HepG2 (cell line): ENCODE data around the gene KAZN. TPM values are rescaled to one million over a fixed set of nuclear protein-coding genes. Genes with fewer than 3 reads are reported as not detected.

ENCODE experiments used
- AGO1 ChIP-seq: fragments of 200-400 bp; formaldehyde crosslinking; IDR thresholded peaks from 2 replicates; pipeline ENCODE4 v1.6.1; 2017; ENCODE audit warnings: mild to moderate bottlenecking, low read depth, low read length, moderate library complexity; ENCODE audit not compliant: poor library complexity, severe bottlenecking
- ARID2 ChIP-seq: sonication (generic); formaldehyde crosslinking; IDR thresholded peaks from 2 replicates; pipeline ENCODE4 v1.8.1; 2022; ENCODE audit warnings: mild to moderate bottlenecking, missing genetic modification reagents, borderline replicate concordance
- ATF7 ChIP-seq, 2 experiments: fragments of 450-650 bp in 1 of 2; sonication (generic) in 1 of 2; formaldehyde crosslinking in 1 of 2; IDR thresholded peaks; 2 replicates each; pipeline versions ENCODE4 v1.4.0 to v1.6.1; 2016 to 2020; ENCODE audit warnings: antibody characterized with exemption in 1 of 2, mild to moderate bottlenecking in 1 of 2, missing genetic modification reagents in 1 of 2
- CHD2 ChIP-seq: IDR thresholded peaks from 2 replicates; pipeline ENCODE4 v1.6.1; 2011; ENCODE audit warnings: low read depth, low read length, improper control_type of control experiment
- CREM ChIP-seq, 2 experiments: sonication (generic) in 1 of 2; formaldehyde crosslinking in 1 of 2; IDR thresholded peaks; 2 replicates each; pipeline versions ENCODE4 v1.4.0 to v1.6.1; 2016 to 2020; ENCODE audit warnings: antibody characterized with exemption in 1 of 2, mild to moderate bottlenecking in 1 of 2, missing genetic modification reagents in 1 of 2
- E2F1 ChIP-seq: sonication (generic); formaldehyde crosslinking; IDR thresholded peaks from 2 replicates; pipeline ENCODE4 v1.5.0; 2020; ENCODE audit warnings: missing genetic modification reagents
- FOXO1 ChIP-seq: sonication (generic); formaldehyde crosslinking; IDR thresholded peaks from 2 replicates; pipeline ENCODE4 v1.4.0; 2020; ENCODE audit warnings: missing genetic modification reagents
- GTF3A ChIP-seq: sonication (generic); formaldehyde crosslinking; conservative IDR thresholded peaks from 2 replicates; pipeline ENCODE4 v1.4.0; 2020; ENCODE audit warnings: mild to moderate bottlenecking, missing genetic modification reagents
- KDM2A ChIP-seq: sonication (generic); formaldehyde crosslinking; IDR thresholded peaks from 2 replicates; pipeline ENCODE4 v1.4.0; 2020; ENCODE audit warnings: low read depth, missing genetic modification reagents, borderline replicate concordance
- MTF1 ChIP-seq: sonication (generic); formaldehyde crosslinking; IDR thresholded peaks from 2 replicates; pipeline ENCODE4 v1.5.0; 2020; ENCODE audit warnings: missing genetic modification reagents
- NFKB2 ChIP-seq: sonication (generic); formaldehyde crosslinking; IDR thresholded peaks from 2 replicates; pipeline ENCODE4 v1.4.0; 2020; ENCODE audit warnings: missing genetic modification reagents, borderline replicate concordance
- PATZ1 ChIP-seq: sonication (generic); formaldehyde crosslinking; IDR thresholded peaks from 2 replicates; pipeline ENCODE4 v1.4.0; 2020; ENCODE audit warnings: missing genetic modification reagents
- PHF8 ChIP-seq: sonication (generic); formaldehyde crosslinking; IDR thresholded peaks from 2 replicates; pipeline ENCODE4 v1.5.0; 2020; ENCODE audit warnings: missing genetic modification reagents
- SOX6 ChIP-seq, 2 experiments: fragments of 450-650 bp in 1 of 2; sonication (generic) in 1 of 2; formaldehyde crosslinking in 1 of 2; IDR thresholded peaks; 2 replicates each; pipeline versions ENCODE4 v1.4.0 to v1.6.1; 2017 to 2020; ENCODE audit warnings: antibody characterized with exemption in 1 of 2, mild to moderate bottlenecking in 1 of 2, missing genetic modification reagents in 1 of 2
- TMF1 ChIP-seq: sonication (generic); formaldehyde crosslinking; IDR thresholded peaks from 2 replicates; pipeline ENCODE4 v1.8.1; 2022; ENCODE audit warnings: low read depth, missing genetic modification reagents
- XBP1 ChIP-seq: sonication (generic); formaldehyde crosslinking; IDR thresholded peaks from 2 replicates; pipeline ENCODE4 v1.5.0; 2020; ENCODE audit warnings: missing genetic modification reagents
- ZNF224 ChIP-seq: sonication (generic); formaldehyde crosslinking; IDR thresholded peaks from 2 replicates; pipeline ENCODE4 v1.5.0; 2020; ENCODE audit warnings: mild to moderate bottlenecking, missing genetic modification reagents
- ZNF430 ChIP-seq: sonication (generic); formaldehyde crosslinking; IDR thresholded peaks from 2 replicates; pipeline ENCODE4 v1.9.0; 2021; ENCODE audit warnings: mild to moderate bottlenecking, missing genetic modification reagents
- ZNF761 ChIP-seq: sonication (generic); formaldehyde crosslinking; conservative IDR thresholded peaks from 2 replicates; pipeline ENCODE4 v1.4.0; 2020; ENCODE audit warnings: mild to moderate bottlenecking, missing genetic modification reagents
- ZSCAN12 ChIP-seq: sonication (generic); formaldehyde crosslinking; IDR thresholded peaks from 2 replicates; pipeline ENCODE4 v1.9.0; 2021; ENCODE audit warnings: mild to moderate bottlenecking, missing genetic modification reagents
- polyA plus RNA-seq, 8 experiments: library from polyadenylated mRNA; depleted of rRNA in 3 of 8; stranded (reverse) in 7 of 8; unstranded in 1 of 8; fragments of >200 nt; fragmentation: Illumina TruSeq in 4 of 8; extraction: Trizol in 4 of 8; gene quantifications; 2 replicates each; pipeline versions ENCODE4 v1.2.1 to v1.2.3, GENCODE V29; 2011 to 2016; ENCODE audit warnings: low read depth in 4 of 8, missing spikeins in 1 of 8, mixed read lengths in 1 of 8; ENCODE audit not compliant: insufficient read depth in 1 of 8
- total RNA-seq, 5 experiments: library from RNA; depleted of rRNA; stranded (reverse); fragments of >200 nt; fragmentation: Illumina TruSeq; extraction: Trizol; gene quantifications; 2 replicates each; pipeline ENCODE4 v1.2.3, GENCODE V29; 2016; ENCODE audit warnings: low read depth in 1 of 5
- TF ChIP-seq, protein P1 (sequence below): sonication (generic); formaldehyde crosslinking; IDR thresholded peaks from 2 replicates; pipeline ENCODE4 v1.8.1; 2023; ENCODE audit warnings: mild to moderate bottlenecking, missing genetic modification reagents
- TF ChIP-seq, protein P2 (sequence below), 2 experiments: sonication (generic) in 1 of 2; formaldehyde crosslinking in 1 of 2; IDR thresholded peaks; 2 replicates each; pipeline versions ENCODE4 v1.4.0 to v1.6.1; 2018 to 2020; ENCODE audit warnings: missing genetic modification reagents in 2 of 2, borderline replicate concordance in 1 of 2, low read depth in 1 of 2, mild to moderate bottlenecking in 1 of 2, missing biosample characterization in 1 of 2

Gene KAZN
- total and polyA plus RNA-seq, 2 of the 13 experiments (the other 11 are each of a cell fraction or from before 2014, with no cell fraction given) = 10.4 to 13.5 TPM

- no peak for TF ChIP-seq SOX6 (IDR thresholded peaks at IDR 0.05)
- peak; percentile 10; the same call in 1 of the 2 replicates for TF ChIP-seq SOX6 (CRISPR knock-in tag; IDR thresholded peaks at IDR 0.05)
- peak; percentile 46; the same call in 1 of the 2 replicates for TF ChIP-seq ZNF761 (CRISPR knock-in tag)
- peak; percentile 44; the same call in 1 of the 2 replicates for TF ChIP-seq KDM2A (CRISPR knock-in tag)
- peak; percentile 24; the same call in 1 of the 2 replicates for TF ChIP-seq NFKB2
- no peak for TF ChIP-seq ARID2 (CRISPR knock-in tag)
- TF ChIP-seq TMF1 (CRISPR knock-in tag) = 0 out of 2 replicates have a peak, but pooled peaks have one; percentile 34
- 0 out of 2 replicates have a peak, but pooled peaks have one; percentile 38 for TF ChIP-seq ZSCAN12 (CRISPR knock-in tag)
- TF ChIP-seq PATZ1 = 0 out of 2 replicates have a peak, but pooled peaks have one; percentile 1
- no peak for TF ChIP-seq ATF7 (IDR thresholded peaks at IDR 0.05)
- TF ChIP-seq ATF7 (CRISPR knock-in tag; IDR thresholded peaks at IDR 0.05) = 0 out of 2 replicates have a peak, but pooled peaks have one; percentile 34
- TF ChIP-seq ZNF224 = peak; percentile 68; the same call in 1 of the 2 replicates
- TF ChIP-seq E2F1 (CRISPR knock-in tag) = peak; percentile 77
- TF ChIP-seq FOXO1 (CRISPR knock-in tag) = no peak
- TF ChIP-seq CREM (IDR thresholded peaks at IDR 0.05) = no peak
- TF ChIP-seq CREM (CRISPR knock-in tag; IDR thresholded peaks at IDR 0.05) = no peak
- TF ChIP-seq AGO1 = no peak
- 0 out of 2 replicates have a peak, but pooled peaks have one; percentile 11 for TF ChIP-seq ZNF430 (CRISPR knock-in tag)
- no peak for TF ChIP-seq CHD2
- TF ChIP-seq GTF3A (CRISPR knock-in tag) = peak; percentile 84
- TF ChIP-seq, protein P1, sequence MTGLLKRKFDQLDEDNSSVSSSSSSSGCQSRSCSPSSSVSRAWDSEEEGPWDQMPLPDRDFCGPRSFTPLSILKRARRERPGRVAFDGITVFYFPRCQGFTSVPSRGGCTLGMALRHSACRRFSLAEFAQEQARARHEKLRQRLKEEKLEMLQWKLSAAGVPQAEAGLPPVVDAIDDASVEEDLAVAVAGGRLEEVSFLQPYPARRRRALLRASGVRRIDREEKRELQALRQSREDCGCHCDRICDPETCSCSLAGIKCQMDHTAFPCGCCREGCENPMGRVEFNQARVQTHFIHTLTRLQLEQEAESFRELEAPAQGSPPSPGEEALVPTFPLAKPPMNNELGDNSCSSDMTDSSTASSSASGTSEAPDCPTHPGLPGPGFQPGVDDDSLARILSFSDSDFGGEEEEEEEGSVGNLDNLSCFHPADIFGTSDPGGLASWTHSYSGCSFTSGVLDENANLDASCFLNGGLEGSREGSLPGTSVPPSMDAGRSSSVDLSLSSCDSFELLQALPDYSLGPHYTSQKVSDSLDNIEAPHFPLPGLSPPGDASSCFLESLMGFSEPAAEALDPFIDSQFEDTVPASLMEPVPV (CRISPR knock-in tag) = 0 out of 2 replicates have a peak, but pooled peaks have one; percentile 12
- TF ChIP-seq PHF8 = no peak
- peak; percentile 64; the same call in 1 of the 2 replicates for TF ChIP-seq MTF1
- TF ChIP-seq, protein P2, sequence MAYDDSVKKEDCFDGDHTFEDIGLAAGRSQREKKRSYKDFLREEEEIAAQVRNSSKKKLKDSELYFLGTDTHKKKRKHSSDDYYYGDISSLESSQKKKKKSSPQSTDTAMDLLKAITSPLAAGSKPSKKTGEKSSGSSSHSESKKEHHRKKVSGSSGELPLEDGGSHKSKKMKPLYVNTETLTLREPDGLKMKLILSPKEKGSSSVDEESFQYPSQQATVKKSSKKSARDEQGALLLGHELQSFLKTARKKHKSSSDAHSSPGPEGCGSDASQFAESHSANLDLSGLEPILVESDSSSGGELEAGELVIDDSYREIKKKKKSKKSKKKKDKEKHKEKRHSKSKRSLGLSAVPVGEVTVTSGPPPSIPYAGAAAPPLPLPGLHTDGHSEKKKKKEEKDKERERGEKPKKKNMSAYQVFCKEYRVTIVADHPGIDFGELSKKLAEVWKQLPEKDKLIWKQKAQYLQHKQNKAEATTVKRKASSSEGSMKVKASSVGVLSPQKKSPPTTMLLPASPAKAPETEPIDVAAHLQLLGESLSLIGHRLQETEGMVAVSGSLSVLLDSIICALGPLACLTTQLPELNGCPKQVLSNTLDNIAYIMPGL (CRISPR knock-in tag; IDR thresholded peaks at IDR 0.05; ENCODE audit: borderline replicate concordance in 1 of 2, low read depth in 1 of 2) = peak in 1 of 2 experiments; percentile 78; a peak in 2 of 4 replicates
- no peak for TF ChIP-seq XBP1 (CRISPR knock-in tag)
Observed at GRCh38 chr1:15153842-15154479, 555.5 kb downstream of the KAZN start (continued).
